LNCAP (cell line): ENCODE results near the gene TGM1.
A peak's percentile ranks its signal among the peaks of the same experiment; 100 is the strongest.

Experiments used
- CTCF ChIP-seq: fragments of 450-650 bp; IDR thresholded peaks from 2 replicates; pipeline ENCODE4 v1.5.1; 2017; ENCODE audit warnings: mild to moderate bottlenecking

The TGM1 gene

GRCh38 chr14:24262821-24263733 lies at the start of gene TGM1:
TSS of gene TGM1 (minus strand) at chr14:24263177. CDS start at chr14:24262352, 825 bp downstream.
- no peak for TF ChIP-seq CTCF

DNA sequence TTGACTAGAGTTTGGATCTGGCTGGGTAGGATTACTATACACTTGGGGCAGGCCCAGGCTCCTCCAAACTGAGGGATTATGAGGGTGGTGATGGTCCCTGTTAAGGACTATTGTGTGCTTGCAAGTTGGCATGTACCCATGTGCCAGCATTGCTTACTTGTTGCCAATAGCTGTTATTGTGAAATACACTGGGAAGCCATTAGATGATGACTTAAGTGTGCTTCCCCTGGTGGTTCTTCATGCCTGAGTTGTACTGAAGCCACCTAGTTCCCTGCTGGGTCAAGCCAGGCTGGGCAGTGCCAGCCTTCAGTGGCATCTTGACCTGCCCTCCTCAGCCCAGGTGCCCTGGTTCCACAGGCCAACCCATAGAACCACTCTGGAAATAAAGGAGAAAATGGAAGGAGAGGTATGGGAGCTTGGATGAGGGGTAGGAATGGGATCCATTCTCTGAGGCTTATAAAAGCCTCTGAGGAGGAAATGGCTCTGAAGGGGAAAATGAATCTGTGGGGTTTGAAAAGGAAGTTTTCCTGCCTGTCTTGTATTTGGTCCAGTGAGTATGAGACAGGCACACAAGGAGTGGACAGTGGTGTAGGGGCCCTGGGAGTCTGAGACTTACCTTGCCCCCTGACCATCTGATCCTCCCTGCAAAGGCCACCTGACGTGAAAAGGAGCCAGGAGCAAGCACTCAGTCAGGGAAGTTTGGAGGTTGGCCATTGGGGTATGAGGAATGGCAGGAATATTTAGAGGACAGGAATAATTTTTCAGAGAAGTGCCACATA lies 49.0 kb upstream of the TGM1 start:
- no peak for TF ChIP-seq CTCF

DNA sequence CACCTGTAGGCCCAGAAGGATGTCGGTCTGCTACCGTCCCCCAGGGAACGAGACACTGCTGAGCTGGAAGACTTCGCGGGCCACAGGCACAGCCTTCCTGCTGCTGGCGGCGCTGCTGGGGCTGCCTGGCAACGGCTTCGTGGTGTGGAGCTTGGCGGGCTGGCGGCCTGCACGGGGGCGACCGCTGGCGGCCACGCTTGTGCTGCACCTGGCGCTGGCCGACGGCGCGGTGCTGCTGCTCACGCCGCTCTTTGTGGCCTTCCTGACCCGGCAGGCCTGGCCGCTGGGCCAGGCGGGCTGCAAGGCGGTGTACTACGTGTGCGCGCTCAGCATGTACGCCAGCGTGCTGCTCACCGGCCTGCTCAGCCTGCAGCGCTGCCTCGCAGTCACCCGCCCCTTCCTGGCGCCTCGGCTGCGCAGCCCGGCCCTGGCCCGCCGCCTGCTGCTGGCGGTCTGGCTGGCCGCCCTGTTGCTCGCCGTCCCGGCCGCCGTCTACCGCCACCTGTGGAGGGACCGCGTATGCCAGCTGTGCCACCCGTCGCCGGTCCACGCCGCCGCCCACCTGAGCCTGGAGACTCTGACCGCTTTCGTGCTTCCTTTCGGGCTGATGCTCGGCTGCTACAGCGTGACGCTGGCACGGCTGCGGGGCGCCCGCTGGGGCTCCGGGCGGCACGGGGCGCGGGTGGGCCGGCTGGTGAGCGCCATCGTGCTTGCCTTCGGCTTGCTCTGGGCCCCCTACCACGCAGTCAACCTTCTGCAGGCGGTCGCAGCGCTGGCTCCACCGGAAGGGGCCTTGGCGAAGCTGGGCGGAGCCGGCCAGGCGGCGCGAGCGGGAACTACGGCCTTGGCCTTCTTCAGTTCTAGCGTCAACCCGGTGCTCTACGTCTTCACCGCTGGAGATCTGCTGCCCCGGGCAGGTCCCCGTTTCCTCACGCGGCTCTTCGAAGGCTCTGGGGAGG lies 47.9 kb upstream of the TGM1 start, which contains the start of gene LTB4R:
LTB4R (plus strand) TSS at position 857 of the 959 bp plus-strand sequence. CDS start 4,150 bp downstream, outside the sequence.
- TF ChIP-seq CTCF: peak; percentile 58

- TF ChIP-seq CTCF: no peak
Measured at GRCh38 chr14:24310265-24310645, 47.3 kb upstream of the TGM1 start.

- no peak for TF ChIP-seq CTCF
Measured at GRCh38 chr14:24309538-24310264, 46.7 kb upstream of the TGM1 start, which contains the start of gene LTB4R2. TSS of gene LTB4R2 (plus strand) at chr14:24310140. CDS start at chr14:24310665, 525 bp downstream.

- peak; percentile 38 for TF ChIP-seq CTCF
Measured at GRCh38 chr14:24308342-24309124, 45.6 kb upstream of the TGM1 start.
